ENCODE data around the gene CFAP97D2. TPM values are rescaled to one million over a fixed set of nuclear protein-coding genes. Genes with fewer than 3 reads are reported as not detected.

Gene CFAP97D2
- total RNA-seq, 1 donor from 2014 or later = 1.8 TPM

DNA sequence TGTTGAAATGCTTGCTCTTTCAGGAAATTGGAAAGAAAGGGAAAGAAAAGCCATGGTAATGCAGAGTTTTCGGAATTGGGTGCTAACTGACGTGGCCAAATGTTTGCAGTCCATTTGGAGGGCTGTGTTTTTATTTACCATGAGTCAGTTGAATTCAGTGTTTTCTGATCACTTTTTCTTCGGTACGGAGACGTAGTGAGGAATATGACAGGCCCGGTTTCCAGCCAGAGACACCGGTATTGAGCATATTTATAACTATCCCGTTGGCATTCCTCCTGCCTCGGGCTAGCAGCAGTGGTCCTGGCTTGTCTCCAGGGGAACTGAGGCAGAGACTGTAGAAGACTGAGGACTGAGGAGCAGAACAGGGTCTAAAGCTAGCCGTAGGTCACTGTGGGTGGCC is 56.6 kb downstream of the CFAP97D2 start:
- ATAC-seq (peak in 1 of 2 donors; percentile 3), DNase-seq (no peak)
- H3K36me3 ChIP-seq = peaks cover 42% of the 10 kb centered on the region
- intact Hi-C loops (cut with DNase I) = no loop called here
- peak overlapping the region; percentile 99 for H3K4me3 ChIP-seq
- no peaks in the 10 kb centered on the region for H3K27me3 ChIP-seq (ENCODE audit: low read depth)
- TF ChIP-seq, protein P1, sequence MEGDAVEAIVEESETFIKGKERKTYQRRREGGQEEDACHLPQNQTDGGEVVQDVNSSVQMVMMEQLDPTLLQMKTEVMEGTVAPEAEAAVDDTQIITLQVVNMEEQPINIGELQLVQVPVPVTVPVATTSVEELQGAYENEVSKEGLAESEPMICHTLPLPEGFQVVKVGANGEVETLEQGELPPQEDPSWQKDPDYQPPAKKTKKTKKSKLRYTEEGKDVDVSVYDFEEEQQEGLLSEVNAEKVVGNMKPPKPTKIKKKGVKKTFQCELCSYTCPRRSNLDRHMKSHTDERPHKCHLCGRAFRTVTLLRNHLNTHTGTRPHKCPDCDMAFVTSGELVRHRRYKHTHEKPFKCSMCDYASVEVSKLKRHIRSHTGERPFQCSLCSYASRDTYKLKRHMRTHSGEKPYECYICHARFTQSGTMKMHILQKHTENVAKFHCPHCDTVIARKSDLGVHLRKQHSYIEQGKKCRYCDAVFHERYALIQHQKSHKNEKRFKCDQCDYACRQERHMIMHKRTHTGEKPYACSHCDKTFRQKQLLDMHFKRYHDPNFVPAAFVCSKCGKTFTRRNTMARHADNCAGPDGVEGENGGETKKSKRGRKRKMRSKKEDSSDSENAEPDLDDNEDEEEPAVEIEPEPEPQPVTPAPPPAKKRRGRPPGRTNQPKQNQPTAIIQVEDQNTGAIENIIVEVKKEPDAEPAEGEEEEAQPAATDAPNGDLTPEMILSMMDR (IDR thresholded peaks at IDR 0.05) = no peak
- H3K27ac ChIP-seq = no peak overlapping the region
- H3K4me1 ChIP-seq = peaks cover 15% of the 10 kb centered on the region
- H3K9me3 ChIP-seq = no peaks in the 10 kb centered on the region

DNA sequence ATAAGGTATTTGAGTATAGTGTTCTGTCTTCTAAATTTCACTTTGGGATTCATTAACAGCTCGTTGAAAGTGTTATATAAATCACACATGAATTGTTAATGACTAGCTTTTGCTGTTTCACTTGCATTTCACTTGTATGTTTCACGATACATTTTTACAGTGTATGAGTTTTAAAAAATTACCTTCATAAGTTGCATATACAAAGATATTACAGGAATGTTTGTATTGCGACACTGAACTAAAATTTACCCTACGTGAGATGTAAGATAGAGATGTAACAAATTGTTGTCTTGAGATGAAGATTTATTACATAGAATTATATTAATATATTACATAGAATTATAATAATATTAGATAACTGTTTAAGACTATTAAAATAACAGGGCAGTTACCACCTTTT is 57.2 kb downstream of the CFAP97D2 start:
- peaks cover 15% of the 10 kb centered on the region for H3K4me1 ChIP-seq
- H3K36me3 ChIP-seq = peaks cover 47% of the 10 kb centered on the region
- ATAC-seq (no peak), DNase-seq (no peak)
- H3K4me3 ChIP-seq = peak overlapping the region; percentile 99
- intact Hi-C loops (cut with DNase I) = no loop called here
- no peak overlapping the region for H3K27ac ChIP-seq
- no peaks in the 10 kb centered on the region for H3K27me3 ChIP-seq (ENCODE audit: low read depth)
- H3K9me3 ChIP-seq = no peaks in the 10 kb centered on the region
- TF ChIP-seq, protein P1 (IDR thresholded peaks at IDR 0.05) = no peak

DNA sequence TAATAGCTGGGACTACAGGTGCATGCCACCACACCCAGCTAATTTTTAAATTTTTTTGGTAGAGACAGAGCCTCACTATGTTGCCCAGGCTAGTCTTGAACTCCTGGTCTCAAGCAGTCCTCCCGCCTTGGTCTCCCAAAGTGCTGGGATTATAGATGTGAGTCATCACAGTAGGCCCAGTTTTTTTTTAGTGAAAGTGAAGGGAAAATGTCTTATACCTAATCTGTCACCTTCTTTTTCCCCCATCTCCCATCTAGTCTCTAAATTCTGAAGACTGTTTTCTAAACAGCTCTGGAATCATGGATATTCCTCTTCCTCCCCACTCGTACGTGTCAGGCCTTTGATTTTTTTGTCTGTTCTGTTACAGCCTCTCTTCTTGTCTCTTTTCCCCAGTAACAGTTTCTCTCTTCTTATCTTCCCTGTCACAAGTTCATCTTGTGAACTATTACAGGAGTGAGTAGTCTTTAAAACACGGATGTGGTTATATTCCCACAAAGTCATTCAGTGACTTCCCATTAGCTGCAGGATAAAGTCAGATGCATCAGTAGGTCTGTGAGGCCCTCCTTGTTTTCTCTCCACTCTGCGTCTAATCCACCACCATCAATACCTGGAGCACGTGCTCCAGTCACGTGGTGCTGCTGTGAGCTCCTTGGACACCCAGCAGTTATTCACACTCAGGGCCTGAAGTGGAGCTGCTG is 58.5 kb downstream of the CFAP97D2 start:
- H3K4me1 ChIP-seq = peaks cover 15% of the 10 kb centered on the region
- TF ChIP-seq, protein P1 (IDR thresholded peaks at IDR 0.05) = no peak
- no peak overlapping the region for H3K4me3 ChIP-seq
- H3K9me3 ChIP-seq = no peaks in the 10 kb centered on the region
- no peaks in the 10 kb centered on the region for H3K27me3 ChIP-seq (ENCODE audit: low read depth)
- ATAC-seq (no peak), DNase-seq (no peak)
- peaks cover 61% of the 10 kb centered on the region for H3K36me3 ChIP-seq
- intact Hi-C loops (cut with DNase I) = no loop called here
- no peak overlapping the region for H3K27ac ChIP-seq

DNA sequence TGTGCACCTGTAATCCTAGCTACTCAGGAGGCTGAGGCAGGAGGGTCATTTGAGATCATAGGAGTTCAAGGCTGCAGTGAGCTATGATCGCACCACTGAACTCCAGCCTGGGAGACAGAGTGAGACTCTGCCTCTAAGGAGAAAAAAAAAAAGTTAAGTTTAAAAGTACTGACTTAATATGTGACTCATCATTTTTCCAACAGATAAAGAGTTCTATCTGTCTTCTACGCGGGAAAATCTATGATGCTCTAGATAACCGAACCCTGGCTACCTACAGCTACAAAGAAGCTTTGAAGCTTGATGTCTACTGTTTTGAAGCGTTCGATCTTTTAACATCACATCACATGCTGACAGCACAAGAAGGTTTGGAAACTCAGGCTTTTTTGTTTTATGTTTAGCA is 62.9 kb downstream of the CFAP97D2 start:
- ATAC-seq = no peak
- H3K4me3 ChIP-seq = no peak overlapping the region
- DNase-seq = no peak
- intact Hi-C loops (cut with DNase I) = no loop called here
- TF ChIP-seq, protein P1 (IDR thresholded peaks at IDR 0.05) = no peak
- H3K4me1 ChIP-seq = no peaks in the 10 kb centered on the region
- no peak overlapping the region for H3K27ac ChIP-seq
- peaks cover 100% of the 10 kb centered on the region for H3K36me3 ChIP-seq
- no peaks in the 10 kb centered on the region for H3K27me3 ChIP-seq (ENCODE audit: low read depth)
- H3K9me3 ChIP-seq = no peaks in the 10 kb centered on the region

DNA sequence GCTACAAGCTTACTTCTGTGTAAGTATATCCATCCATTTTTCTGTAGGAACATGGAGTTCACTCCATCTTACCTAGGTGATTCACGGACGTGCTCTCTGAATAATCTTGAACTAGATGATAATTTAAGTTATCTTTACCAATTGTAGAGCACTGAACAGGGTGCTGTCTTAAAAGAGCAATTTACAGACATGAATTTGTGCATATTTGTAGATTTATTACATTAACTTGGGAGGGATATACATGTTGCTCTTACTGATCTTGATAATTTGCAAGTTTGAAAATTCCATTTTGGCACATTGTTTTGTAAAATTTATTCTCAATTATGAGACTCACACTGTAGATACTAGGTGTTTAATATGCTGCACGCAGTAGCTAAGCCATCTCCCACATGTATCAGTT is 64.9 kb downstream of the CFAP97D2 start:
- no peak overlapping the region for H3K27ac ChIP-seq
- no peaks in the 10 kb centered on the region for H3K27me3 ChIP-seq (ENCODE audit: low read depth)
- TF ChIP-seq, protein P1 (IDR thresholded peaks at IDR 0.05) = no peak
- DNase-seq (no peak), ATAC-seq (no peak)
- H3K4me3 ChIP-seq = no peak overlapping the region
- no peaks in the 10 kb centered on the region for H3K9me3 ChIP-seq
- intact Hi-C loops (cut with DNase I) = no loop called here
- H3K4me1 ChIP-seq = no peaks in the 10 kb centered on the region
- peaks cover 100% of the 10 kb centered on the region for H3K36me3 ChIP-seq
